Erythroblast (primary cell): ENCODE results near the gene STRIP2.

Experiments
- GATA1 ChIP-seq: IDR thresholded peaks from 2 replicates; pipeline ENCODE4 v1.6.1; 2011; ENCODE audit warnings: low read depth, mild to moderate bottlenecking, control low read depth, low read length, moderate library complexity
- POLR2A ChIP-seq: IDR thresholded peaks from 2 replicates; pipeline ENCODE4 v1.6.1; 2011; ENCODE audit warnings: mild to moderate bottlenecking, low read length

DNA sequence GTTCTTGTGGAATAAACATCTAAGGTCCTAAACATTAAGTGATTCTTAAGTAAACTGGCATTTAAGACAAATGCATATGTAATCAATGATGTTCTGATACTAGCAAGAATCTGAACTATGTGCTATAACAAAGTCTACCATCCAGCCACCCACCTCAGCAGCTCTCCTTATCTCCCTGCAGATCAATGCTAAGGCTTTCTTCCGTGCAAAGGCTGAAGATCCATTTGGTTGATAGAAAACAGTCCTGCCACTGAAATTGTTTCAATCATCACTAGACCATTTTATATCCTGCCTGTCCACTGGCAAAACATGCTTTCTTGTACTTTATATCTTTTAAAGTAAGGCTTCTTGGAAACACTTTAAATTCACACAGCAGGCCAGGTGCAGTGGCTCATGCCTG, 61.8 kb downstream of the STRIP2 start:
- TF ChIP-seq POLR2A: no peak
- TF ChIP-seq GATA1: no peak
